ENCODE data around the gene HTT. TPM values are rescaled to one million over a fixed set of nuclear protein-coding genes. Genes with fewer than 3 reads are reported as not detected.
"Not testable (repeated sequence)": the region's sequence is repeated elsewhere in the genome, so short reads cannot be mapped to it uniquely, and the experiment has no call there.

Gene HTT
- total RNA-seq, 2 experiments from 2014 or later, result 56.9 to 62.6 TPM

DNA sequence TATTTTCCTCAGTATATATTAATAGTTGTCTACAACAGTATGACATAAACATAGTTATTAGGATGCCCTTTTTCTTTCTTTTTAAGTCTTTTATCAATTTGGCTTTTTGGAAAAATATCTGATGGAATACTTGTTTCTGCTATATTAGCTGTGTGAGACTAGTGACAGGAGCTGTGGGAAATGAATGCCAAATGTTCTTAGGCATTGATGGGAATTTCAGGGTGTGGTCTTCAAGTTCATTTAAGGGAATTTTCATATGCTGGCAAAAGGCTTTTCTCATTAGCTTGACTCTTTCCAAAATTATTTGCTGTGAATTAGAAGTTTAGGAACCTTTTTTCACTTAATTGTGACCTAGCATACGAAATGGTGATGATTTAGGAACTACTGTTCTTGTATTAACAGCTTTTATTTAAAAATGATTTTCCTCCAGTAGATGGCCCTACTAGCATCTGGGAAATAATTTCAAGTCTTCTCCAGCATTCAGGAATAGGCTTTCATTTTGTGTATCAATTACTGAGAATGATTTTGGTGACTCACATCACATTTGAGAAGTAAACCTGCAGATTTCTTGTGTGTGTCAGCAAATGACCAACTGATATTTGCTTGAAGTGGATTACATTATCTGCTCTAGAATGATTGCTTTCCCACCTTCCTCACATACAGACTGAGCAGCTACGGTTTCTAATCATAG lies 70.9 kb downstream of the HTT start:
- no peaks in the 10 kb centered on the region for H3K4me1 ChIP-seq (ENCODE audit: insufficient read depth, low read length)
- H3K27me3 ChIP-seq (ENCODE audit: control insufficient read depth in 1 of 2, insufficient read depth in 2 of 2, low read length in 2 of 2), result no peaks in the 10 kb centered on the region
- CTCF ChIA-PET, result no interaction called here
- H3K4me3 Mint-ChIP-seq, result no peak overlapping the region
- TF ChIP-seq, protein P1, sequence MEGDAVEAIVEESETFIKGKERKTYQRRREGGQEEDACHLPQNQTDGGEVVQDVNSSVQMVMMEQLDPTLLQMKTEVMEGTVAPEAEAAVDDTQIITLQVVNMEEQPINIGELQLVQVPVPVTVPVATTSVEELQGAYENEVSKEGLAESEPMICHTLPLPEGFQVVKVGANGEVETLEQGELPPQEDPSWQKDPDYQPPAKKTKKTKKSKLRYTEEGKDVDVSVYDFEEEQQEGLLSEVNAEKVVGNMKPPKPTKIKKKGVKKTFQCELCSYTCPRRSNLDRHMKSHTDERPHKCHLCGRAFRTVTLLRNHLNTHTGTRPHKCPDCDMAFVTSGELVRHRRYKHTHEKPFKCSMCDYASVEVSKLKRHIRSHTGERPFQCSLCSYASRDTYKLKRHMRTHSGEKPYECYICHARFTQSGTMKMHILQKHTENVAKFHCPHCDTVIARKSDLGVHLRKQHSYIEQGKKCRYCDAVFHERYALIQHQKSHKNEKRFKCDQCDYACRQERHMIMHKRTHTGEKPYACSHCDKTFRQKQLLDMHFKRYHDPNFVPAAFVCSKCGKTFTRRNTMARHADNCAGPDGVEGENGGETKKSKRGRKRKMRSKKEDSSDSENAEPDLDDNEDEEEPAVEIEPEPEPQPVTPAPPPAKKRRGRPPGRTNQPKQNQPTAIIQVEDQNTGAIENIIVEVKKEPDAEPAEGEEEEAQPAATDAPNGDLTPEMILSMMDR (IDR thresholded peaks at IDR 0.05), result no peak
- H3K4me3 ChIP-seq (ENCODE audit: low read length), result no peak overlapping the region
- no peaks in the 10 kb centered on the region for H3K4me1 Mint-ChIP-seq (ENCODE audit: low read depth)
- H3K9me3 Mint-ChIP-seq, result no peaks in the 10 kb centered on the region
- no peak for ATAC-seq (ENCODE audit: poor library complexity)
- intact Hi-C loops (cut with DNase I, micrococcal nuclease), result no loop called here
- H3K27ac Mint-ChIP-seq, result no peak overlapping the region
- DNase-seq, result no peak
- no peaks in the 10 kb centered on the region for H3K9me3 ChIP-seq (ENCODE audit: control insufficient read depth in 1 of 2, insufficient read depth in 1 of 2, low read length in 2 of 2)
- H3K36me3 ChIP-seq (ENCODE audit: insufficient read depth, low read length), result peaks cover 65% of the 10 kb centered on the region
- H3K27ac ChIP-seq (ENCODE audit: low read depth in 1 of 2, low read length in 2 of 2), result no peak overlapping the region
- no peaks in the 10 kb centered on the region for H3K27me3 Mint-ChIP-seq
- H3K36me3 Mint-ChIP-seq (ENCODE audit: low read depth), result peaks cover 84% of the 10 kb centered on the region
- POLR2A ChIA-PET, result no interaction called here

DNA sequence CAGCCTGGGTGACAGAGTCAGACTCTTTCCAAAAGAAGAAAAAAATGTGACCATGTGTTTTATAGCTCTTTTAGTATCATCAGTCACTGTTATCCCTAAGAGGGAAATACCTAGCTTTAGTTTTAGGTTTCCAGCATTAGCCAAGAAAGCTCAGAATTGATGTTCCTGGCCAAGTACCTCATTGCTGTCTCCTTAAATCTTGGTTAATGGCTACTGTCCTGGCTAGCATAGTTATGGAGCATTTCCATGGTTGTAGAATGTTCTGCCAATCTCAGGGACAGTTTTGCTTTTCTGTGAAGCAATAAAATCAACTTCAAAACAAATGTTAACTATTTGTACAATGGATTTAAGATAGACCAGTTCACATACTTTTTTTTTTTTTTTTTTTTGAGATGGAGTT lies 74.4 kb downstream of the HTT start:
- ATAC-seq (ENCODE audit: poor library complexity), result no peak
- H3K27me3 ChIP-seq (ENCODE audit: control insufficient read depth in 1 of 2, insufficient read depth in 2 of 2, low read length in 2 of 2), result no peaks in the 10 kb centered on the region
- no peaks in the 10 kb centered on the region for H3K4me1 ChIP-seq (ENCODE audit: insufficient read depth, low read length)
- H3K36me3 Mint-ChIP-seq (ENCODE audit: low read depth), result peaks cover 88% of the 10 kb centered on the region
- no peaks in the 10 kb centered on the region for H3K9me3 ChIP-seq (ENCODE audit: control insufficient read depth in 1 of 2, insufficient read depth in 1 of 2, low read length in 2 of 2)
- POLR2A ChIA-PET, result no interaction called here
- no peak overlapping the region for H3K27ac ChIP-seq (ENCODE audit: low read depth in 1 of 2, low read length in 2 of 2)
- no peaks in the 10 kb centered on the region for H3K4me1 Mint-ChIP-seq (ENCODE audit: low read depth)
- no peak overlapping the region for H3K4me3 Mint-ChIP-seq
- peaks cover 74% of the 10 kb centered on the region for H3K36me3 ChIP-seq (ENCODE audit: insufficient read depth, low read length)
- H3K27me3 Mint-ChIP-seq, result no peaks in the 10 kb centered on the region
- H3K9me3 Mint-ChIP-seq, result no peaks in the 10 kb centered on the region
- DNase-seq, result no peak
- CTCF ChIA-PET, result no interaction called here
- TF ChIP-seq, protein P1 (IDR thresholded peaks at IDR 0.05), result no peak
- no peak overlapping the region for H3K27ac Mint-ChIP-seq
- intact Hi-C loops (cut with DNase I, micrococcal nuclease), result no loop called here
- no peak overlapping the region for H3K4me3 ChIP-seq (ENCODE audit: low read length)

DNA sequence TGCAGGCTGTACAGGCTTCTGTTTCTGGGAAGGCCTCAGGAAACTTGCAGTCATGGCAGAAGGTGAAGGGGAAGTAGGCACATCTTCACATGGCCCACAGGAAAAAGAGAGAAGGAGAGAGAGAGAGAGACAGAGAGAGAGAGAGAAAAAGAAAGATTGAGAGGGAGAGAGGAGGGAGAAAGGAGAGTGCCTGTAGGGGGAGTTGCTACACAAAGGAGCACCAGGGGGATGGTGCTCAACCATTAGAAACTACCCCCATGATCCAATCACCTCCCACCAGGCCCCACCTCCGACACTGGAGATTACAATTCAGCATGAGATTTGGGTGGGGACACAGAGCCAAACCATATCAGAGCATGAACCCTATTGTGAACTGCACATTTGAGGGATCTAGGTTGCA lies 76.8 kb downstream of the HTT start:
- H3K4me3 Mint-ChIP-seq; H3K9me3 Mint-ChIP-seq; H3K27me3 ChIP-seq (ENCODE audit: control insufficient read depth in 1 of 2, insufficient read depth in 2 of 2, low read length in 2 of 2); H3K4me1 ChIP-seq (ENCODE audit: insufficient read depth, low read length); H3K4me3 ChIP-seq (ENCODE audit: low read length); POLR2A ChIA-PET; H3K27me3 Mint-ChIP-seq; H3K9me3 ChIP-seq (ENCODE audit: control insufficient read depth in 1 of 2, insufficient read depth in 1 of 2, low read length in 2 of 2); intact Hi-C loops (cut with DNase I, micrococcal nuclease); ATAC-seq (ENCODE audit: poor library complexity); H3K27ac Mint-ChIP-seq; H3K4me1 Mint-ChIP-seq (ENCODE audit: low read depth); CTCF ChIA-PET; DNase-seq; H3K27ac ChIP-seq (ENCODE audit: low read depth in 1 of 2, low read length in 2 of 2): not testable (repeated sequence)
- peaks cover 85% of the 10 kb centered on the region for H3K36me3 Mint-ChIP-seq (ENCODE audit: low read depth)
- H3K36me3 ChIP-seq (ENCODE audit: insufficient read depth, low read length), result peaks cover 67% of the 10 kb centered on the region

DNA sequence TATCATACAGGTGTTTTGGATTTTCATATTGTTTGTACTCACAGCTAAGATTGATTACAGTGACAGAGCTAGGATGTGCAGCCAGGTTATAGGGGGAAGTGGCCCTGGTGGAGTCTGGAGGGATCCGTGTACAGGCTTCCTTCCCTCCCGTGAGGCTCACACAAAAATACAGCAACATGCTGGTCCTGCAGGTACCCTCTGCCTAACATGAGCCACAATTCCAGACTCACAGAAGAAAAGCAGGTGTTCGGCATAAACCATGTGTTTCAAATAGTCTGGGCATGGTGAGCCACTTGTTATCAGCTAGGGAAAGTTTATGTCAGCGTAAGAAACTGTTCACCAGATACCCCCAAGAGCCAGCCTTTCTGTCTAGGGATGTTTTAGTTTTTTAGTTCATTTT lies 82.9 kb downstream of the HTT start:
- Mint-ChIP-seq H3K27ac (no peak overlapping the region), H3K27me3 (no peaks in the 10 kb centered on the region), H3K4me1 (ENCODE audit: low read depth) (no peaks in the 10 kb centered on the region), H3K4me3 (no peak overlapping the region), H3K9me3 (peaks cover 9% of the 10 kb centered on the region), H3K36me3 (ENCODE audit: low read depth) (peaks cover 90% of the 10 kb centered on the region)
- H3K27me3 ChIP-seq (ENCODE audit: control insufficient read depth in 1 of 2, insufficient read depth in 2 of 2, low read length in 2 of 2), result no peaks in the 10 kb centered on the region
- no peak for ATAC-seq (ENCODE audit: poor library complexity)
- H3K9me3 ChIP-seq (ENCODE audit: control insufficient read depth in 1 of 2, insufficient read depth in 1 of 2, low read length in 2 of 2), result no peaks in the 10 kb centered on the region
- no peak overlapping the region for H3K27ac ChIP-seq (ENCODE audit: low read depth in 1 of 2, low read length in 2 of 2)
- DNase-seq, result no peak
- TF ChIP-seq, protein P1 (IDR thresholded peaks at IDR 0.05), result no peak
- intact Hi-C loops (cut with DNase I, micrococcal nuclease), result no loop called here
- ChIA-PET POLR2A (no interaction called here), CTCF (no interaction called here)
- H3K36me3 ChIP-seq (ENCODE audit: insufficient read depth, low read length), result peaks cover 76% of the 10 kb centered on the region
- H3K4me3 ChIP-seq (ENCODE audit: low read length), result no peak overlapping the region
- no peaks in the 10 kb centered on the region for H3K4me1 ChIP-seq (ENCODE audit: insufficient read depth, low read length)
